Stimulated activated CD8-positive, alpha-beta memory T cell treated with anti-CD3 and anti-CD28 coated beads, Interleukin-7, amount 100 ng/mL, for 4 hours (primary cell): Measurements from ENCODE around the gene COL16A1.

Experiments used
- DNase-seq, 2 donors: peaks; one replicate each; pipeline ENCODE4 v3.0.0-alpha.2; 2020; ENCODE audit warnings: low read depth in 2 of 2

Gene COL16A1

GRCh38 chr1:31647106-31647505 lies 56.7 kb downstream of the COL16A1 start:
- DNase-seq: no peak

- DNase-seq: no peak
Measured at GRCh38 chr1:31646259-31646960, 57.4 kb downstream of the COL16A1 start.

GRCh38 chr1:31645274-31645568 lies 58.6 kb downstream of the COL16A1 start:
- DNase-seq: no peak

GRCh38 chr1:31644560-31645273 lies 59.1 kb downstream of the COL16A1 start, which contains the start of gene PEF1:
Gene PEF1, minus strand, starts transcription at chr1:31644876. Its CDS starts 12 bp downstream, at chr1:31644864.
- DNase-seq: peak; percentile 98

- no peak for DNase-seq
Measured at GRCh38 chr1:31643976-31644559, 59.7 kb downstream of the COL16A1 start.

GRCh38 chr1:31642897-31643296 lies 60.9 kb downstream of the COL16A1 start:
- no peak for DNase-seq

GRCh38 chr1:31642366-31642765 lies 61.5 kb downstream of the COL16A1 start:
- no peak for DNase-seq

GRCh38 chr1:31640964-31641363 lies 62.9 kb downstream of the COL16A1 start:
- DNase-seq: no peak

GRCh38 chr1:31640179-31640578 lies 63.6 kb downstream of the COL16A1 start:
- no peak for DNase-seq

- no peak for DNase-seq
Measured at GRCh38 chr1:31639543-31639942, 64.3 kb downstream of the COL16A1 start.

GRCh38 chr1:31637915-31638673 lies 65.7 kb downstream of the COL16A1 start:
- no peak for DNase-seq

GRCh38 chr1:31633117-31633516 lies 70.7 kb downstream of the COL16A1 start:
- no peak for DNase-seq

- DNase-seq: no peak
Measured at GRCh38 chr1:31632649-31633048, 71.2 kb downstream of the COL16A1 start.

- DNase-seq: no peak
Measured at GRCh38 chr1:31628931-31629556, 74.8 kb downstream of the COL16A1 start.

- DNase-seq: no peak
Measured at GRCh38 chr1:31627930-31628559, 75.8 kb downstream of the COL16A1 start.

GRCh38 chr1:31627301-31627929 lies 76.4 kb downstream of the COL16A1 start:
- DNase-seq: no peak

- no peak for DNase-seq
Measured at GRCh38 chr1:31626223-31627207, 77.3 kb downstream of the COL16A1 start.

- DNase-seq: no peak
Measured at GRCh38 chr1:31625561-31626222, 78.1 kb downstream of the COL16A1 start.
